ENCODE results near the gene FAM171A2.
"Not testable (repeated sequence)": the region's sequence is repeated elsewhere in the genome, so short reads cannot be mapped to it uniquely, and the experiment has no call there.

FAM171A2 gene

GRCh38 chr17:44363613-44364159 is at the start of gene FAM171A2:
Gene FAM171A2 (minus strand): TSS chr17:44363853. CDS start chr17:44363714, 139 bp downstream.
- DNase-seq, result peak; percentile 49

DNA sequence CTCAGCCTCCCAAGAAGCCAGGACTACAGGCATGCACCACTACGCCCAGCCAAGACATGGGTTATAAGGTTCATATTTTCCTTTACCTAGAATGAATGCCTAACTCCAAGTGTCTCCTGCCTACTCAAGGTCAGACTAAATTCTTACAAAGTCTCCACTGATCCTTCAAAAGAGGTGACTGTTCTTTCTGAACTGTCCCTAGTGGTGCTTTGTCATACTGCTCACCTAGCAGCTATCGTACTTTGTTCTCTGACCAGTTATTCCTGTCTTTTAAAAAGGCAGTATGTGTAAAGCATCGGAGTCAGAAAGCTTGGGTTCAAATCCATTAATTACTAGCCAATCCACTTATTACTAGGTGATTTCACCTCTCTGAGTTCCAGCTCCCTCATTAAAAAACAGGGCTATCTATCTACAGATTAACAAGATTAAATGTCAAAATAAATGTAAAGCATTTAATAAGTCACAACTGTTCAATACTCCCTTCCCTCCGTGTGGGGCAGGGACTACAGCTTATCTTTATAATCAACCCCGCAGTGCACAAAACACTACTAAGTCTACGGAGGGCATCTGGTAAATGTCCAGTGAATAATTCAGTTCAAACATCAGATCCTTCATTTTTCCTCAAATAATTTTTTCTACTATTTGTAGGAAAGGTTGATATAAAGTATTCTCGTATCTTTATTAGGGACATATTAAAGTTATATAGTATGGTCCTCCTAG is 45.8 kb upstream of the FAM171A2 start:
- DNase-seq, result no peak

DNA sequence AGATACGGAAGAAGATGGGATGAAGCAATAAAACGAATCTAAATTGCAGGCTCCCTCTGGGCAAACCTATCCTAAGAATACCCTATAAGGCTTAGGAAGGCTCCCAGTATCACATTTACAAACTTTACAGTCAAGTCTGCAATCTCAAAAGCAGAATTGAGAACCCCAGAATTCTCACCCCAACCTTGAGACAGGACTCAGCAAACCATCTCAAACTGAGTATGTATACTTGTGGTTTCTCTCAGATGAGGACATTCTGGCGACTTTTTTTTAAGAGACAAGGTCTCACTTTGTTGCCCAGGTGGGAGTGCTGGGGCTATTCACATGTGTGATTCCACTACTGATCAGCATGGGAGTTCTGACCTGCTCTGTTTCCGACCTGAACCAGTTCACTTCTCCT is 45.1 kb upstream of the FAM171A2 start:
- no peak for DNase-seq

GRCh38 chr17:44402564-44403172 is 39.0 kb upstream of the FAM171A2 start:
- DNase-seq, result no peak

DNA sequence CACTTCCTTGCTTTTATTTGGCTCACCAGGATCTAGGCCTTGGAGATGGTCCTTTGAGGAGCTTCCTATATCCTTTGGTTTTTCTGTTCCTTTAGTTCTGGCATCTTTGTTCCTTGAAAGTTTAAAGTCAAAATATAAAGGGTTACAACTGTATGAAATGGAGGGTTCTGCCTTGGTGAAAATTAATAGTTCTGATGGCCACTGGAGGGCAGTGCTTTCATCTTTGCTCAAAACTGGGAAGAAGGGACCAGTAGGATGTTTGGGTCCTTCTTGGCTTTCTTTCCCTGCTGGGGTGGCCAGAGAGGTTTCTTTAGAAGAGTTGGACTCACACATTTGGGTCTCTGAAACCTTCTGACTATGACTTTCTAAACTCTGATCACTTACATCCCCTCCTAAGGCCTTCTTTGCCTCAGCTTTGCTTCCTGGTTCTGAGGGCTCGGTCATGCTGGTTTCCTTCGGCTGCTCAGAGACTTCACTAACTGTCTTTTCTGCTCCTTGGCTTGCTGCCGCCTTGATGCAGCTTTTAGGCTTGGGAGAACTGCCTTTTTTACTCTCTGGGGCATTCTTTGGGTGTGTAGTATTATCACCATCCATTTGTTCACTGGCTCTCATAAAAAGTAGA is 36.7 kb upstream of the FAM171A2 start:
- no peak for DNase-seq

- DNase-seq, result no peak
Measured at GRCh38 chr17:44398692-44399691, 35.3 kb upstream of the FAM171A2 start.

DNA sequence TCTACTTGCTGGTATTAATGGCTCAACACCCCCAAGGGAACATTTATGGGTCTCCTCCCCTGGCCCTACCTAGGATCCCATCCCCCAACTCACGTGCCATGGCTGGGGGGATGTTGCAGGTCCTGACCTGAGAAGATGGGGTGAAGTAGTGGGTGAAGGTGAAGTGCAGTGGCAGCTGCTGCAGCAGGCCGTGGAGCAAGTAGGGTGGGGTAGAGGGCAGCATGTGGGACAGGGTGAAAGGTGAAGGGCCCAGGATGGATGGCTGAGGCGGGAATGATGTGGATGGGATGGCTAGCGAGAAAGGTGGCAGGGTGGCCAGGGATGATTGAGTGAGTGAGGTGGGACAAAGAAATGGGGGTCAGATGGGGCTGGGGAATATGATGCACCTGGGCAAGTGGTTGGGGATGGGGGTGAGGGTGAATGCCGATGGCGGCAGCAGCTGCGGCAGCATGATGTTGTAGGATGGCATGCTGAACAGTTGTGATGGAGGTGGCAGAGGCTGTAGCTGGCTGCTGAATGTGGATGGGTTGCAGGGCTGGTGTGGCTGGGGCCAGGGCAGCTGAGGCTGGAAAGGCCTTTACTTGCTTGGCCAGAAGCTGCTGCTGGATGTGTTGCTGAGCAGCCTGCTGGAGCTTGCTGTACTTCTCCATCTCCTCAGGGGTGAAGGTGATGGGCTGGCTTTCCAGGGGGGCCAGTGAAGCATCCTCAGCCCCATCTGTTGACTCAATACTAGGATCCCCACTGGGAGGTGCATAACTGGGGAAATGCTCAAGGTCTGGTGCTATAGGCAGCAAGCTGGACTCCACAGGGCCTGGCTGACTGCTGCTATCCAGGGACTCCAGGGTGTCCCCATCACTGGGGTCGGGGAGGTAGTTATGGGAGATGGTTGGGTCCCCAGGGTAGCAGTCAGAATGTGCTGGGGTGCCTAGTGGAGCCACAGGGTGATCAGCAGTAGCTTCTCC is 34.1 kb upstream of the FAM171A2 start:
- DNase-seq, result no peak

- no peak for DNase-seq
Measured at GRCh38 chr17:44396946-44397345, 33.3 kb upstream of the FAM171A2 start.

- DNase-seq, result no peak
Measured at GRCh38 chr17:44394833-44395232, 31.2 kb upstream of the FAM171A2 start.

- DNase-seq, result not testable (repeated sequence)
Measured at GRCh38 chr17:44394112-44394511, 30.5 kb upstream of the FAM171A2 start.

DNA sequence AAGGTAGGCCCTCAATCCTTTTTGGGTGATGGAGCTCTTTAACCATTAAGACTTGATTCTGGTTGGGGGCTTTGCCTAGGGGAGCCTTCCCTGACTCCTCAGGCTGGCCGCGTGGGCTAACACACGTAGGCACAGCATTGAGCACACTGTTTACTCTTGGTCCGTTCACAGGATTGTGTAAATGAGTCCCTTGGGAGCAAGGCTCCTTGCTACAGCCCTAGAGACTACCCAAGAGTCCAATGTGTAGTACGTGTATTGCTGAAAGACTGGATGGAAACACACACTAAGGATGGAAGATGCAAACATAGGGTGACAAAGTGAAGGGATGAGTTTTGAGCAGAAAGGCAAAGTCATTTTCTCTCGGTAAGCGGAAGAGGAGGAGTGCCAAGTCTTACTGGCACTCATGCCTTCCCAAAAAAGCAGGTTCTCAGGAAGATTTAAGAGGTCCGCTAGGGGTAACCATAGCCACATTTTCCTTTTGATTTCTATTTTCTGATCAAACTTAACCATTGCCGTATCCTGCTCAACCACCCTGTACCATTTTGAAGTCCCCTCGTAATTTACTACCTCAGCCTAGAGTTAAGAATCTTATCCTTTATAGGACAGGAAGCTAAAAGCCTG is 26.7 kb upstream of the FAM171A2 start:
- DNase-seq, result no peak

DNA sequence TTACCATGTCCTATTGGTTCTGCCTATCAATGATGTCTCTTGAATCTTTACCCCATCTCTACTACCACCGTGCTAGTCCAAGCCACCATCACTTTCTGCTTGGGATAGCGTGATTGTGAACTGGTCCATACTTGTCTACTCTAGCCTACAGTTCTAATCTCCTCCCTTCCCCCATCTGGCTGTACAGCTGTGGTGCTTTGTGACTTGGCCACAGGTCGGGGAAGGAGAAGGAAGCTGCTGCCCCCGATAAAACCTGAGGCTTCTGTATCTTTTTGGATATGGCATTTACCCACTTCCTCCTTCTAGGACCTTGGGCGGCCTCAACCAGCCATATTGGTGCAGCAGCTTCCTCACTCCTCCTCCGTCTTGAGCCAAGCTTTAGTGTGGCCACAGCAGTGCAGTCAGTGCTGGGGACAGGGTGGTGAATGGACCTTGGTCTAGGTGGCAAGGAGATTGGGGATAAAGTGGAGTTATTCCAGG is 26.1 kb upstream of the FAM171A2 start:
- DNase-seq, result no peak

- DNase-seq, result no peak
Measured at GRCh38 chr17:44389281-44389680, 25.6 kb upstream of the FAM171A2 start, which contains the start of gene ITGA2B. Gene ITGA2B (minus strand): TSS chr17:44389649. CDS start chr17:44389473, 176 bp downstream.

- DNase-seq, result no peak
Measured at GRCh38 chr17:44387804-44388203, 24.2 kb upstream of the FAM171A2 start.

GRCh38 chr17:44386182-44386525 is 22.5 kb upstream of the FAM171A2 start:
- no peak for DNase-seq

DNA sequence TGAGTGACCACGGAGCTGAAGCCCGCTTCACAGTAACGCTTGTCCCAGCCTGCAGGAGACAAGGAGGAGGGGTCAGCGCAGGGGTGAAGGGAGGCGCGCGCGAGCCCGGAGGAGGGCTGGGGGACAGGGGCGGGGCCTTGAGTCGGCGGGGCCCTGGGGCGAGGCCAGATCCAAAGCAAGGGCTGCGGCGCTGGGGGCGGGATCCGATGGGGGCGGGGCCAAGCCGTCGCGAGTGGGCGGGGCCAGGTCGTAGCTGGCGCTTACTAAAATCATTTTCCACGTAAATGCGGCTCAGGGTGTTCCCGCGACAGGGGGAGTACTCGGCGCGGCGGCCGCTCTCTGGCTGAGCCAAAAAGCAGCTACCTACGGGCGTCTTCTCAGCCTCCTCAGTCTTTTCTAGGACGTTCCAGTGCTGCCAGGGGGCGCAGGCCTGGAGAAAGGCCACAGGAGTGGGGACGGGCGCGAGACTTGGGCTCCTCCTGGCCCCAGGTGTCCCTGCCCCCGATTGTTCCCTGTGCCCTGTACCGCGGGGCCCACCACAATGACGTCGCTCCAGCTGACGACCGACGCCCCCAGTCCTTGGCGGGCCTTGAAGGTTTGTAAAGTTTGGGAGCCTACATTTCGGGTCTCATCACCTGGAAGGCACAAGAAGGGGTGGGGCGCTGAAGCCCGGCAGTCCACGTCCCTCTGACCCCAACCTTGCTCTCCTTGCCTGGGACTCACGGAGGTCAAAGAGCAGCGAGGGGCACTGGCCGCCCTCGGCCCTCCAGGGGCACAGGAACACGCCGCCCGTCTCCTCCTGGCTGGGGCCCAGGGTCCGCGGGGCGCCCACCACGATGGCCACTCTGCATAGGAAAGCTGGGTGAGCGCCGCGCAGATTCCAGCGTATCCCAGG is 21.9 kb upstream of the FAM171A2 start:
- peak; percentile 89 for DNase-seq

DNA sequence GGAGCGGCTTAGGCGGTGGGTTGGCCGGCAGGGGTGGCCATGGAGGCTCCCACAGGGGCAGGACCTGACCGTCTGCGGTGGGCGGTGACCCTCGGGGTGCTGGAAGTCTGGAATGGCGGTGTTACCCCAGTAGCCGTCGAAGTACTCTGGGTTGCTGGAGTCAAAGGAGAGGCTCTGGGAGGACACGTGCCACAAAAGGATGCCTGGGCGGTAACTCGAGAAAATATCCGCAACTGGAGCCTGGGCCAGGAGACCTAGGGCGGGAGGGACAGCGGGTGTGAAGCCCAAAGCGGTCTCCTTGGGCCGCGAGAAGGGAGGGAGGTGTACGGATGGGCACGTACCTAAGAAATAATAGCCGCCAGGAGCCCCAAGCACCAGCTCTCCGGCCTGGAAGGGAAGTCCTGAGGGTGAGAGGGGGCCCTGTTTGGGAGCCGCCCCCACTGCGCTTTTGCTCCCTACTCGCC is 21.2 kb upstream of the FAM171A2 start:
- DNase-seq, result no peak

GRCh38 chr17:44384281-44384822 is 20.7 kb upstream of the FAM171A2 start:
- DNase-seq, result no peak

DNA sequence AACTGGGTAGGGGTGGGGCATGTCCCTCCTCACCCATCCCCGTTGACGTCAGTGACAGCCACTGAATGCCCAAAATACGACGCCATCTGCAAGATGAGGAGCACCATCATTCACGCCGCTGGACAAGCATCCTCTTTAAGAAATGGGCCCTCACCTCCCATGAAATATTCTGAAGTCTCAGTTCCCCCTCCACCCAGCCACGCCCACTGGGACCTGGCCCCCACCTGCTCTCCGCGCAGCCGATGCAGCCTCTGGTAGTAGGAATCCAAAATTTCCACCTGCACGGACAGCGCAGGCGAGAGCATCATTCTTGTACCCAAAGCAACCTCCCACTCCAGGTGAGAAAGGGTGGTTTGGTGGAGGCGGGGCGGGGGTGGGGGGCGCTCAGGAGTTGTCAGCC is 20.2 kb upstream of the FAM171A2 start:
- no peak for DNase-seq

Measured in stimulated activated CD4-positive, alpha-beta T cell treated with anti-CD3 and anti-CD28 coated beads, Interleukin-1b, Interleukin-23, amount 100 ng/mL, for 48 hours (primary cell).